AML-193 (cell line): ENCODE measurements around the gene CYP27A1.

ENCODE experiments used
- DNase-seq, 2 experiments: peaks; one replicate each; lab custom pipeline; 2025; lab: John Stamatoyannopoulos, UW

The CYP27A1 gene

DNA sequence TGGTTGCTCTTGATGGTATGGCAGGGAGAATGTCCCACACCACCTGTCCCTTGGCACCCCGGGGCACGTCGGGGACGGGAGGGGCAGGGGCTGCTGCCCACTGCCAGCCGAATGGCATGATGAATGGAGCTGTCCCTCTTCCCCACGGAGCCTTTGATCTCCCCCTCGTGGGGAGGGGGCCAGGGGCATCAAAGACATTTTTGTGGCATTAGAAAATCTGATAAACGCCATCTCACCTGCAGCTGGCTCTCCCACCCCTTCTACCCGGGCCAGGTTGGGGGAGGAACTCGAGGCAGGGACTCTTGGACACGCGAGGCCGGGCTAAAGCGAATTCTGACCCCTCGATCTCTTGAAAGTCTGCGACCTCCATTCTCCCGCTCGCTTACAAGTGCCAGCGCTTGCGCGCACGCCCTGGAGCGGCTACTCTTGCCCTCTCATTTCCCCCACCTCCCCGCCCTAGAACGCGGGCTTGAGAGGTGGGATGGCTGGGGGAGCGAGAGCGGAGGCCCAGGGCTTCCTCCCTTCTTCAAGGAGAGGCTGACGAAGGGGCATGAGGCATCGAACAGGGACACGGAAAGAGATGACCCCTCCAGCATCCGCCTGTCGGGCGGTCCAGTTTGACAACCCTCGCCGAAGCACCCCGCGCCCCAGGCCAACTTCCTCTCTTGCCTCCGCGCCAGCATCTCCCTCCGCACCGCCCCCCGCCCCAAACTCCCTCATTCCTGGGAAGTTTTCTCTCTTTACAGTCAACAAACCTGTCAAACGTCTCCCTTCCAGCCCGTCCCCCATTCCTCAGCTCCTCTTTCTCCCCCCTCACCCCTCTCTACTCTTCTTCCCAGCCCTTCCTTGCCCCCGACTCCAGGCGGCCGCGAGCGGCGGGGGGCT is 77.0 kb downstream of the CYP27A1 start:
- no peak for DNase-seq

DNA sequence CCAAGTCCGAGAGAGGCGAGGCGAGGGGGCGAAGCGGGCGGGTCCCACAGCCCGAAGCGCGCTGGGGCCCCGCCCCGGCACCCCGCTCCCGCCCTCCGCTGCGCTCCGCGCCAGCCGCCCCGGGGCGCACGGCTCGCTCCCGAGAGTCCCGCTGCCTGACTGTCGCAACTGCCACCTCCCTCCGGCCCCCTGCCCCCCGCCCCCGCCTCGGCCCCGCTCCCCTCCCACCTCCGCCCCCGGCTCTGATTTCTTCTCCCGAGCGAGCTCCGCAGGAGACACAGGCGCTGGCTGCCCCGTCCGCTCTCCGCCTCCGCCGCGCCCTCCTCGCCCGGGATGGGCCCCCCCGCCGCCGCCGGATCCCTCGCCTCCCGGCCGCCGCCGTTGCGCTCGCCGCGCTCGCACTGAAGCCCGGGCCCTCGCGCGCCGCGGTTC is 77.6 kb downstream of the CYP27A1 start, which contains the start of gene WNT6:
Gene WNT6 (plus strand): TSS at position 250 of the 432 bp plus-strand sequence. CDS start 233 bp downstream, outside the sequence.
- no peak for DNase-seq

DNA sequence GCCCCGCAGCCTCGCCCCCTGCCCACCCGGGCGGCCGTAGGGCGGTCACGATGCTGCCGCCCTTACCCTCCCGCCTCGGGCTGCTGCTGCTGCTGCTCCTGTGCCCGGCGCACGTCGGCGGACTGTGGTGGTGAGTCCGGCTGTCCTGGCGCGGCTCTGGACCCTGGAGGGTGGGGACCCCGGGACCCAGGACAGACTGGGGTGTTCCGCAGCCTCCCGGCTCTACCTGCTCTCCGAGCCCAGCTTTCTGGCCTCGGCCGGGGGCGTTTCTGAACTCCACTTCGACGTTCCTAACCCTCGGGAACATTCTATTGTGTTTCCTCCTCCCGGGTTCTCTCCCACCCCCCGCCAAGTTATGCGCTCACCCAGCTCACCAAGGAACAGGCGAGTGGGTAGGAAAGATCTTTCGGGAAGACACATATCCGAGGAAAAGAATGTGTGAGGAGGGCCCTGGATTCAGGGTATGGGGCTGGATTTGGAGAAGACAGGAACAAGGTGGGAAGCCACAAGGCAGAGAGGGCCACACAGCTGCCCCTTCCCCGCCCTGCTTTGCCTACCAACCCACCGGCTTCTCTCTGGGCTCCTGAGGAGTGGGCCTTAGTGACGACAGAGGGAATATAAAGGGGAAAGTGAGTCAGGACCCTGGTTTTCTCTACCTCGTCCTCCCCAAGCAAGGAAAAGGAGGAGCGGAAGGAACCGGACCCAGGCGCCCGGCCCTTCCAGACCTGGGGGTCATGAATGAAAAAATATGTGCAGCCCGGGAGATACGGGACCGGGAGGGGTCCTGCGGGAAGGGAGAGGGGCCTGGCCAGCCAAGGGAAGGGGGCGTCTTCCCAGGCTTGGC is 78.3 kb downstream of the CYP27A1 start:
- no peak for DNase-seq

DNA sequence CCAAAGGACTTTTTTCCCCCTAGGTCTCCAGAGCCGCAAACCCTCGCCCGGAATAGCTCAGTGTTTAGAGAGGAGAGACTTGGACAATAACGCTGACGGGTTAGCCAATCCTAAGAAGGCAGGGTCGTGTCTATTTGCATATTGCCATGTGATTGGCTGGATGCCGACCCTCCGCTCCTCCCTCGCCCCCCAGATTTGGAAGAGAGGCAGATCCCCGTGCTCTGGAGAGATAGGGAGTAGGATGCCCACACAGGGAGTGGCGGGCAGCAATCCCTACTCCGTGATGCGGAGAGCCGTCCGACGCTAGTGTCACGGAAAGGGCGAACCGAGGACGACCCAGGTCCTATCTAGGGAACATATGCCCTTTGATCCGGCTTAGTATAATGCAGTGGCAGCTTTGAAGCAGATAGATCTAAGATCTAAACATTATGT is 79.0 kb downstream of the CYP27A1 start:
- peak in 1 of 2 experiments; percentile 13 for DNase-seq

DNA sequence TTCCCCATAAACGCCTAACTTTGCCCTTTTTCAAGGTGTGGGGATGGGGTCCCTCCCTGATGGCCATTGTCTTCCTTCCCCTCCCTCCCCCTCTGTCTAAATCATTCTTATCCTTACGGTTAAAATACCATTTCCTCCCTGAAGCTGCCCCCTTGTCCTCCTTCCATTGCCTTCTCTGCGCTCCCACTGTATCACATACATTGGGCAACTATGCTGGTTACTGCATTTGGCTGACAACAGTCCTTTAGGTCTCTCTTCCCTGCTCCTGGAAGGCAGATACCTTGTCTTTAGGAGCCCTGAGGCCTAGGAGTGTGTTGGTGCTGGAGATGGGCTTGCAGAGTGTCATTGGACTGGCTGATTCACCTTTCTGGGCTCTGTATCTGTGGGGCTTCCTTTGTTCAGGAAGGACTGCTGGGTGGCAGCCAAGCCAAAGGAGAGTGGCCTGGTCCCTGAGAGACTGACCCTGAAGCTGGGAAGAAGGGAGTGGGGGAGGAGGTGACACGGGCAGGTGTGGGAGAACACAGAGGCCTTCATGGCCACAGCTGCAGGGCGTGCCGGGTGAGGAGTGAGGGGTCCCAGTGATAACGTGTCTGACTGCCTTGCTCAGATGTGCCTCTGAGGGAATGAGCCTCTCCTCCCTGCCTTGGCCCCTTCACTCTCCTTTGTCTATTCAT is 79.8 kb downstream of the CYP27A1 start:
- DNase-seq: no peak

DNA sequence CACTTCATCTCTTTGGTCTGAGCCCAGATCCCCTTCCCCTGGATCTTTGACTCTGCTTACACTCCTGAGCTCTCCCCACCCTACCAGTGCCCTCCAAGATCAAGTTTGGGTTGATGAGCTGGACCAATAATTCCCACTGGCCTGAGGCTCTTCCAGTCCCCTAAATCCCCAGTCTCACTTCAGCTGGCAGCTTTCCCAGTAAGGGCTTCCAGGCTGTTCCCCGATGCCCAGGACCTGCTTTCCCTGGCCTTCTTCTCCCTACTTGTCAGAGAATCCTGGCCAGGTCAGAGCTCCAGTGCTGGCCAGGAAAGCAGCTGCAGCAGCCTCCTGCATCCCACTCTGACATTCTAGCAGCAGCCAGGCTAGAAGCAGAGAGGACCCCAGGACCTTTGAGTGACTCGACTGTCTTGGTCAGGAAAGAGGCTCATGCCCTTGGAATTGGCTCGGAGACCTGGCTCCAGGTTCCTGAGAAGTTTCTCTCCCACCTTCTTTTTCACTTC is 81.1 kb downstream of the CYP27A1 start:
- no peak for DNase-seq
